ENCODE results near the gene DBNDD1.

GRCh38 chr16:90022209-90023077 lies 3.2 kb upstream of the DBNDD1 start:
- TF ChIP-seq CTCF (IDR thresholded peaks at IDR 0.05) (no peak), ATF3 (CRISPR knock-in tag; conservative IDR thresholded peaks at IDR 0.05) (no peak), E2F5 (CRISPR knock-in tag; IDR thresholded peaks at IDR 0.05) (no peak), ERG (CRISPR knock-in tag; IDR thresholded peaks at IDR 0.05) (no peak), HMGXB4 (CRISPR knock-in tag; IDR thresholded peaks at IDR 0.05) (no peak), FOXJ3 (CRISPR knock-in tag; IDR thresholded peaks at IDR 0.05; ENCODE audit: borderline replicate concordance) (no peak)

Data from WTC11 (cell line).